ENCODE results near the gene SLC6A11.

GRCh38 chr3:10857235-10857634 is 41.2 kb downstream of the SLC6A11 start:
- TF ChIP-seq CTCF (IDR thresholded peaks at IDR 0.05; ENCODE audit: extremely low read depth in 1 of 2, insufficient read depth in 1 of 2, low read depth in 1 of 2, low read length in 2 of 2) (no peak), POLR2AphosphoS5 (IDR thresholded peaks at IDR 0.05; ENCODE audit: insufficient read depth, low read depth, low read length) (no peak), EZH2 (IDR thresholded peaks at IDR 0.05; ENCODE audit: borderline replicate concordance, low read depth, low read length, severe bottlenecking) (no peak), POLR2A (IDR thresholded peaks at IDR 0.05; ENCODE audit: low read depth, low read length) (no peak), JUN (IDR thresholded peaks at IDR 0.05; ENCODE audit: borderline replicate concordance, insufficient read depth, insufficient read length, low read depth) (no peak), MYC (IDR thresholded peaks at IDR 0.05; ENCODE audit: low read depth, low read length) (no peak)
